ENCODE measurements around the gene TOP3B. TPM values are rescaled to one million over a fixed set of nuclear protein-coding genes. Genes with fewer than 3 reads are reported as not detected.

TOP3B gene
- total RNA-seq, 1 donor from 2014 or later: 32.1 TPM

- ATAC-seq (no peak), DNase-seq (no peak)
- Histone ChIP-seq H3K27me3 (ENCODE audit: low read depth) (peaks cover 4% of the 10 kb centered on the region), H3K4me1 (no peaks in the 10 kb centered on the region), H3K27ac (no peak overlapping the region), H3K4me3 (no peak overlapping the region), H3K36me3 (no peaks in the 10 kb centered on the region), H3K9me3 (no peaks in the 10 kb centered on the region)
- TF ChIP-seq, protein P1, sequence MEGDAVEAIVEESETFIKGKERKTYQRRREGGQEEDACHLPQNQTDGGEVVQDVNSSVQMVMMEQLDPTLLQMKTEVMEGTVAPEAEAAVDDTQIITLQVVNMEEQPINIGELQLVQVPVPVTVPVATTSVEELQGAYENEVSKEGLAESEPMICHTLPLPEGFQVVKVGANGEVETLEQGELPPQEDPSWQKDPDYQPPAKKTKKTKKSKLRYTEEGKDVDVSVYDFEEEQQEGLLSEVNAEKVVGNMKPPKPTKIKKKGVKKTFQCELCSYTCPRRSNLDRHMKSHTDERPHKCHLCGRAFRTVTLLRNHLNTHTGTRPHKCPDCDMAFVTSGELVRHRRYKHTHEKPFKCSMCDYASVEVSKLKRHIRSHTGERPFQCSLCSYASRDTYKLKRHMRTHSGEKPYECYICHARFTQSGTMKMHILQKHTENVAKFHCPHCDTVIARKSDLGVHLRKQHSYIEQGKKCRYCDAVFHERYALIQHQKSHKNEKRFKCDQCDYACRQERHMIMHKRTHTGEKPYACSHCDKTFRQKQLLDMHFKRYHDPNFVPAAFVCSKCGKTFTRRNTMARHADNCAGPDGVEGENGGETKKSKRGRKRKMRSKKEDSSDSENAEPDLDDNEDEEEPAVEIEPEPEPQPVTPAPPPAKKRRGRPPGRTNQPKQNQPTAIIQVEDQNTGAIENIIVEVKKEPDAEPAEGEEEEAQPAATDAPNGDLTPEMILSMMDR (IDR thresholded peaks at IDR 0.05): no peak
- intact Hi-C loops (cut with DNase I): no loop called here
These were observed 10.1 kb upstream of the TOP3B start for GRCh38 chr22:21992593-21993237.

- no peaks in the 10 kb centered on the region for H3K4me1 ChIP-seq
- intact Hi-C loops (cut with DNase I): no loop called here
- ATAC-seq (peak in 1 of 2 donors; percentile 10), DNase-seq (no peak)
- TF ChIP-seq, protein P1 (IDR thresholded peaks at IDR 0.05): no peak
- no peaks in the 10 kb centered on the region for H3K9me3 ChIP-seq
- peaks cover 4% of the 10 kb centered on the region for H3K27me3 ChIP-seq (ENCODE audit: low read depth)
- no peak overlapping the region for H3K4me3 ChIP-seq
- no peaks in the 10 kb centered on the region for H3K36me3 ChIP-seq
- H3K27ac ChIP-seq: no peak overlapping the region
These were observed 9.2 kb upstream of the TOP3B start for GRCh38 chr22:21991774-21992173.

DNA sequence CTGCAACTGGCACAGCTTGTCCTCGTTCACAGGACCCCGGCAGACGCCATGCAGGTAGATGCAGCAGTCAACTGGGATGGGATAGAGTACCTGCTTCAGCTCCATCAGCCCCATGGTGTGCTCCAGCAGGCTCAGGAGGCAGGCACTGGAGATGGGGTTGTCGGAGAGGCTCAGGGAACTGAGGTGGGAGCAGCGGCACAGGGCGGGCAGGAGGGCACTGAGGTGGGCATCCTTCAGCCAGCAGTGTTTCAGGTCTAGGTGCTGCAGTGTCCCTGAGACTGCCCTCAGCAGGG is 8.7 kb upstream of the TOP3B start:
- TF ChIP-seq, protein P1 (IDR thresholded peaks at IDR 0.05): no peak
- Histone ChIP-seq H3K4me1 (no peaks in the 10 kb centered on the region), H3K36me3 (no peaks in the 10 kb centered on the region), H3K27ac (no peak overlapping the region), H3K27me3 (ENCODE audit: low read depth) (peaks cover 4% of the 10 kb centered on the region), H3K4me3 (no peak overlapping the region), H3K9me3 (no peaks in the 10 kb centered on the region)
- intact Hi-C loops (cut with DNase I): no loop called here
- peak in 1 of 2 donors; percentile 7 for ATAC-seq
- no peak for DNase-seq

DNA sequence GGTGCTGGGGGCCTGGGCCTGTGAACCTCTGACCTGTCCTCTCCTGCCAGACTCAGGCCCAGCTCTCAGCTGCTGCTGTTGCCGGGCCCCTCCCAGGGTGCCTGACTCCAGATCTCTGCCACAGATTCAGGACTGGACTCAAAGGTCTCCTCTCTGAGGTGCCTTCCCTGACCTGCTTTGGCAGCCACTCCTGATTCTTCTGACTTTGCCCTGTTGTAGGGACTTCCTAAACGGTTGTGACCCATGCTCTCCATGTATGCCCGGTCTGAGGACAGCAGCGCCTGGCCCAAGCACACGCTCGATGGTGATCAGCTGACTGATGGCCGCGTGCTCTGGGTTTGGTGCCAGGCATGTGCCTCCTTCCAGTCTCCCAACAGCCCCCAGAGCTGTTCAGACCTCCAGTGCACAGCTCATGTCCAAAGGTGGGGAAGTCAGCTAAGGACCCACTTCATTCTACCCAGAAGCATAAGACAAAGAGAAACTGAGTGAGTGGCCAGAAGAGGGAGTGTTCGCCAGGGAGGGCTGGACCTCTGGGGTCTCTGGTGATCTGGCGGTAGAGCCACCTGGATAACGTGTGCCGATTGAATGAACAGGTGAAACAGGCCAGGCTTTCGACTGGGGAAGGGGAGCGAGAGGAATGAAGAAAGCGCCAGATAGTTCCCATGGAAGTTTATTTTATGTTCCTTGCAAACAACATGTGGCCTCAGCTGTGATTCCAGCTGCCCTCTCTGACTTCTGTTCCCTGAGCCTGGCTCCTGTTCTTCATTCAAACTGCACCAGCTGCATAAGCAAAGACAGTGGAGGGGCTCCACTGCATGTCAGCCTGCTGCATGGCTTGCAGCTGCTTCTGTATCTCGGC is 8.1 kb upstream of the TOP3B start:
- no peak overlapping the region for H3K27ac ChIP-seq
- H3K36me3 ChIP-seq: no peaks in the 10 kb centered on the region
- peaks cover 4% of the 10 kb centered on the region for H3K27me3 ChIP-seq (ENCODE audit: low read depth)
- ATAC-seq (peak in 1 of 2 donors; percentile 14), DNase-seq (no peak)
- TF ChIP-seq, protein P1 (IDR thresholded peaks at IDR 0.05): no peak
- no peak overlapping the region for H3K4me3 ChIP-seq
- intact Hi-C loops (cut with DNase I): no loop called here
- no peaks in the 10 kb centered on the region for H3K4me1 ChIP-seq
- no peaks in the 10 kb centered on the region for H3K9me3 ChIP-seq

DNA sequence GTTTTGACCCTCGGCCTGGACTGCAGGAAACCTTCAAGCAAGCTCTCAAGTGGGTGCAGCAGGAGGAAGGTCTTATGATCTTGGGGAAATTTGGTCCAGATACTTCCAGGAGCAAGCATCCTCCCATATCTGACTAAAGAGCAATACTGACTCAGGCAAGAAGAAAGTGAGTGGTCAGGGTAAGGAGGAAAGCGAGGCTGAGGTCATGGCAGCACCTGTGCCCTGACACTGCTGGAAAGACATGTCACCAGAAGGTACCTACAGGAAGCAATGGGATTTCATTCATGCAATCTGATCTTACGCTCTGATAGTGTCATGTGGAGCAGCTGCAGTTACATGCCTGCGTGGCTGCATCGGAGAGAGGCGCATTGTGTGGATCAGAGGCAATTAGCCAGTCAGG is 6.5 kb upstream of the TOP3B start:
- no peaks in the 10 kb centered on the region for H3K4me1 ChIP-seq
- no peaks in the 10 kb centered on the region for H3K9me3 ChIP-seq
- ATAC-seq (no peak), DNase-seq (no peak)
- peaks cover 4% of the 10 kb centered on the region for H3K27me3 ChIP-seq (ENCODE audit: low read depth)
- TF ChIP-seq, protein P1 (IDR thresholded peaks at IDR 0.05): no peak
- H3K27ac ChIP-seq: no peak overlapping the region
- H3K36me3 ChIP-seq: no peaks in the 10 kb centered on the region
- intact Hi-C loops (cut with DNase I): no loop called here
- no peak overlapping the region for H3K4me3 ChIP-seq
